IMR-90 (cell line): ENCODE results near the gene DOCK1.

Experiments used
- MAZ ChIP-seq: IDR thresholded peaks from 2 replicates; pipeline ENCODE4 v1.6.1; 2012; ENCODE audit warnings: low read depth, mild to moderate bottlenecking, low read length, improper control_type of control experiment, moderate library complexity, borderline replicate concordance
- POLR2A ChIP-seq: IDR thresholded peaks from 2 replicates; pipeline ENCODE4 v1.6.1; 2012; ENCODE audit warnings: mild to moderate bottlenecking, low read depth, low read length
- TF ChIP-seq, protein P1 (sequence below): conservative IDR thresholded peaks from 2 replicates; pipeline ENCODE4 v1.5.1; 2012; ENCODE audit warnings: mild to moderate bottlenecking, low read depth, low read length, improper control_type of control experiment

DNA sequence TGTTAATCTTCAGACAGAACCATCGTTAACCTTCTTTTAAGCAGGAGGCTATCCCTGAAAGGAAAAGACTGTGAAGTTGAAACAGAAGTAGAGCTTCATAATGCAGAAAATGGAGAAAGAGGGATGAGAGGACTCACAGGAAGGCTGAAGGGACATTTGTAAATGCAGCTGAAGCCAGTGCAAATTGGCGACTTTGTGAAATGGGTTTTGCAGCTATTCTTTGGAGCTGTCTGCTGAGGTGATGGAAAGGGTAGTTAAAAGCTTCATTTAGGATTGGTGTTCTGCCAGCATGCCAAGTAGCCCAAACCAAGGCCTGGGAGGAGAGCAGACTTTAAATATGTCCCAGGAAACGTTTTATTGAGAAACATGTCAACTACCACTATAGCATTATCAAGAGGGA lies 168.4 kb downstream of the DOCK1 start:
- TF ChIP-seq, protein P1, sequence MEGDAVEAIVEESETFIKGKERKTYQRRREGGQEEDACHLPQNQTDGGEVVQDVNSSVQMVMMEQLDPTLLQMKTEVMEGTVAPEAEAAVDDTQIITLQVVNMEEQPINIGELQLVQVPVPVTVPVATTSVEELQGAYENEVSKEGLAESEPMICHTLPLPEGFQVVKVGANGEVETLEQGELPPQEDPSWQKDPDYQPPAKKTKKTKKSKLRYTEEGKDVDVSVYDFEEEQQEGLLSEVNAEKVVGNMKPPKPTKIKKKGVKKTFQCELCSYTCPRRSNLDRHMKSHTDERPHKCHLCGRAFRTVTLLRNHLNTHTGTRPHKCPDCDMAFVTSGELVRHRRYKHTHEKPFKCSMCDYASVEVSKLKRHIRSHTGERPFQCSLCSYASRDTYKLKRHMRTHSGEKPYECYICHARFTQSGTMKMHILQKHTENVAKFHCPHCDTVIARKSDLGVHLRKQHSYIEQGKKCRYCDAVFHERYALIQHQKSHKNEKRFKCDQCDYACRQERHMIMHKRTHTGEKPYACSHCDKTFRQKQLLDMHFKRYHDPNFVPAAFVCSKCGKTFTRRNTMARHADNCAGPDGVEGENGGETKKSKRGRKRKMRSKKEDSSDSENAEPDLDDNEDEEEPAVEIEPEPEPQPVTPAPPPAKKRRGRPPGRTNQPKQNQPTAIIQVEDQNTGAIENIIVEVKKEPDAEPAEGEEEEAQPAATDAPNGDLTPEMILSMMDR = no peak
- no peak for TF ChIP-seq POLR2A
- no peak for TF ChIP-seq MAZ
